ENCODE measurements around the gene EPB41L4A. TPM values are rescaled to one million over a fixed set of nuclear protein-coding genes. Genes with fewer than 3 reads are reported as not detected.
A peak's percentile ranks its signal among the peaks of the same experiment; 100 is the strongest.

EPB41L4A gene
- total RNA-seq, 1 donor from 2014 or later, result 61.9 TPM

GRCh38 chr5:112253478-112254250 lies 165.4 kb downstream of the EPB41L4A start:
- no peak for DNase-seq (ENCODE audit: low spot score)

GRCh38 chr5:112250551-112250950 lies 168.5 kb downstream of the EPB41L4A start:
- DNase-seq (ENCODE audit: low spot score), result no peak

GRCh38 chr5:112248623-112249022 lies 170.5 kb downstream of the EPB41L4A start:
- no peak for DNase-seq (ENCODE audit: low spot score)

GRCh38 chr5:112247960-112248359 lies 171.1 kb downstream of the EPB41L4A start:
- no peak for DNase-seq (ENCODE audit: low spot score)

- DNase-seq (ENCODE audit: low spot score), result no peak
Measured at GRCh38 chr5:112245656-112246055, 173.4 kb downstream of the EPB41L4A start.

- peak; percentile 58 for DNase-seq (ENCODE audit: low spot score)
Measured at GRCh38 chr5:112239996-112240395, 179.1 kb downstream of the EPB41L4A start.

GRCh38 chr5:112238473-112238872 lies 180.6 kb downstream of the EPB41L4A start:
- no peak for DNase-seq (ENCODE audit: low spot score)

- no peak for DNase-seq (ENCODE audit: low spot score)
Measured at GRCh38 chr5:112237456-112237855, 181.6 kb downstream of the EPB41L4A start.

- DNase-seq (ENCODE audit: low spot score), result no peak
Measured at GRCh38 chr5:112234000-112234399, 185.1 kb downstream of the EPB41L4A start.

- DNase-seq (ENCODE audit: low spot score), result peak; percentile 39
Measured at GRCh38 chr5:112232667-112233066, 186.4 kb downstream of the EPB41L4A start.

- no peak for DNase-seq (ENCODE audit: low spot score)
Measured at GRCh38 chr5:112230606-112231005, 188.5 kb downstream of the EPB41L4A start.

- DNase-seq (ENCODE audit: low spot score), result peak; percentile 94
Measured at GRCh38 chr5:112228667-112229066, 190.4 kb downstream of the EPB41L4A start.

- no peak for DNase-seq (ENCODE audit: low spot score)
Measured at GRCh38 chr5:112227911-112228631, 191.0 kb downstream of the EPB41L4A start.

- no peak for DNase-seq (ENCODE audit: low spot score)
Measured at GRCh38 chr5:112226215-112226614, 192.9 kb downstream of the EPB41L4A start.

GRCh38 chr5:112222997-112223396 lies 196.1 kb downstream of the EPB41L4A start:
- DNase-seq (ENCODE audit: low spot score), result peak; percentile 29

- DNase-seq (ENCODE audit: low spot score), result peak; percentile 21
Measured at GRCh38 chr5:112221128-112221527, 197.9 kb downstream of the EPB41L4A start.

- no peak for DNase-seq (ENCODE audit: low spot score)
Measured at GRCh38 chr5:112219000-112219399, 200.1 kb downstream of the EPB41L4A start.

- no peak for DNase-seq (ENCODE audit: low spot score)
Measured at GRCh38 chr5:112217843-112218579, 201.1 kb downstream of the EPB41L4A start.

- DNase-seq (ENCODE audit: low spot score), result no peak
Measured at GRCh38 chr5:112216140-112216539, 202.9 kb downstream of the EPB41L4A start.

- DNase-seq (ENCODE audit: low spot score), result peak; percentile 40
Measured at GRCh38 chr5:112210430-112211005, 208.6 kb downstream of the EPB41L4A start.

- no peak for DNase-seq (ENCODE audit: low spot score)
Measured at GRCh38 chr5:112208699-112209615, 210.1 kb downstream of the EPB41L4A start.

Data from mucosa of gallbladder (tissue), 1 donor.